Rectal smooth muscle tissue (tissue), 1 donor: ENCODE measurements around the gene P2RY14.

Source experiments
- H3K27ac ChIP-seq: one replicate; pipeline ENCODE4 v1.7.0; 2013; ENCODE audit warnings: low read depth, low read length, inconsistent platforms
- H3K27me3 ChIP-seq: one replicate; pipeline ENCODE4 v1.7.0; 2013; ENCODE audit warnings: low read length; ENCODE audit not compliant: control insufficient read depth, insufficient read depth
- H3K36me3 ChIP-seq: one replicate; pipeline ENCODE4 v1.7.0; 2013; ENCODE audit warnings: low read length; ENCODE audit not compliant: control insufficient read depth, insufficient read depth
- H3K4me1 ChIP-seq: one replicate; pipeline ENCODE4 v1.7.0; 2013; ENCODE audit warnings: low read length; ENCODE audit not compliant: control insufficient read depth, insufficient read depth
- H3K4me3 ChIP-seq: one replicate; pipeline ENCODE4 v1.7.0; 2013; ENCODE audit warnings: low read length
- H3K9ac ChIP-seq: one replicate; pipeline ENCODE4 v1.7.0; 2013; ENCODE audit warnings: low read length

P2RY14 gene

GRCh38 chr3:151218136-151218535 lies 60.2 kb downstream of the P2RY14 start:
- Histone ChIP-seq H3K36me3 (peaks cover 2% of the 10 kb centered on the region), H3K27me3 (no peaks in the 10 kb centered on the region), H3K9ac (no peak overlapping the region), H3K4me1 (peaks cover 2% of the 10 kb centered on the region), H3K27ac (no peak overlapping the region), H3K4me3 (no peak overlapping the region)

- peaks cover 2% of the 10 kb centered on the region for H3K36me3 ChIP-seq
- no peak overlapping the region for H3K9ac ChIP-seq
- no peak overlapping the region for H3K4me3 ChIP-seq
- no peaks in the 10 kb centered on the region for H3K27me3 ChIP-seq
- peaks cover 2% of the 10 kb centered on the region for H3K4me1 ChIP-seq
- H3K27ac ChIP-seq, result no peak overlapping the region
These were observed 61.4 kb downstream of the P2RY14 start for GRCh38 chr3:151216641-151217607.

- no peak overlapping the region for H3K27ac ChIP-seq
- H3K4me1 ChIP-seq, result peaks cover 2% of the 10 kb centered on the region
- H3K36me3 ChIP-seq, result peaks cover 2% of the 10 kb centered on the region
- H3K4me3 ChIP-seq, result no peak overlapping the region
- H3K9ac ChIP-seq, result no peak overlapping the region
- no peaks in the 10 kb centered on the region for H3K27me3 ChIP-seq
These were observed 63.9 kb downstream of the P2RY14 start for GRCh38 chr3:151214459-151214858.

GRCh38 chr3:151213881-151214280 lies 64.5 kb downstream of the P2RY14 start:
- H3K4me1 ChIP-seq, result peaks cover 2% of the 10 kb centered on the region
- no peak overlapping the region for H3K27ac ChIP-seq
- no peak overlapping the region for H3K4me3 ChIP-seq
- no peak overlapping the region for H3K9ac ChIP-seq
- no peaks in the 10 kb centered on the region for H3K27me3 ChIP-seq
- peaks cover 2% of the 10 kb centered on the region for H3K36me3 ChIP-seq

GRCh38 chr3:151213151-151213550 lies 65.2 kb downstream of the P2RY14 start:
- H3K27me3 ChIP-seq, result no peaks in the 10 kb centered on the region
- no peak overlapping the region for H3K9ac ChIP-seq
- no peak overlapping the region for H3K4me3 ChIP-seq

GRCh38 chr3:151210676-151211381 lies 67.5 kb downstream of the P2RY14 start:
- Histone ChIP-seq H3K36me3 (peaks cover 2% of the 10 kb centered on the region), H3K27me3 (no peaks in the 10 kb centered on the region), H3K9ac (no peak overlapping the region), H3K27ac (no peak overlapping the region), H3K4me3 (peak overlapping the region; percentile 2), H3K4me1 (no peaks in the 10 kb centered on the region)

More at GRCh38 chr3:151213151-151213550, 65.2 kb downstream of the P2RY14 start:
- peaks cover 2% of the 10 kb centered on the region for H3K36me3 ChIP-seq
- H3K27ac ChIP-seq, result no peak overlapping the region
- peaks cover 2% of the 10 kb centered on the region for H3K4me1 ChIP-seq

- H3K9ac ChIP-seq, result no peak overlapping the region
- no peak overlapping the region for H3K27ac ChIP-seq
- no peaks in the 10 kb centered on the region for H3K4me1 ChIP-seq
- H3K4me3 ChIP-seq, result no peak overlapping the region
- peaks cover 2% of the 10 kb centered on the region for H3K36me3 ChIP-seq
- H3K27me3 ChIP-seq, result no peaks in the 10 kb centered on the region
These were observed 68.7 kb downstream of the P2RY14 start for GRCh38 chr3:151209654-151210053.

- no peaks in the 10 kb centered on the region for H3K4me1 ChIP-seq
- no peak overlapping the region for H3K4me3 ChIP-seq
- H3K27ac ChIP-seq, result no peak overlapping the region
- no peaks in the 10 kb centered on the region for H3K36me3 ChIP-seq
- no peak overlapping the region for H3K9ac ChIP-seq
- H3K27me3 ChIP-seq, result no peaks in the 10 kb centered on the region
These were observed 72.1 kb downstream of the P2RY14 start for GRCh38 chr3:151206201-151206600.

GRCh38 chr3:151205482-151205881 lies 72.9 kb downstream of the P2RY14 start:
- Histone ChIP-seq H3K27ac (no peak overlapping the region), H3K9ac (no peak overlapping the region), H3K4me1 (no peaks in the 10 kb centered on the region), H3K36me3 (no peaks in the 10 kb centered on the region), H3K4me3 (no peak overlapping the region), H3K27me3 (no peaks in the 10 kb centered on the region)

- no peak overlapping the region for H3K27ac ChIP-seq
- no peaks in the 10 kb centered on the region for H3K36me3 ChIP-seq
- H3K4me3 ChIP-seq, result no peak overlapping the region
- H3K9ac ChIP-seq, result no peak overlapping the region
- H3K4me1 ChIP-seq, result no peaks in the 10 kb centered on the region
- H3K27me3 ChIP-seq, result no peaks in the 10 kb centered on the region
These were observed 73.6 kb downstream of the P2RY14 start for GRCh38 chr3:151204530-151205402.

GRCh38 chr3:151203051-151203420 lies 75.3 kb downstream of the P2RY14 start, which contains the start of gene GPR171:
Gene GPR171 (minus strand): TSS chr3:151203216. CDS start chr3:151199386, 3,830 bp downstream.
- H3K36me3 ChIP-seq, result no peaks in the 10 kb centered on the region
- H3K27ac ChIP-seq, result no peak within 1 kb of the TSS
- no peaks in the 10 kb centered on the region for H3K4me1 ChIP-seq
- H3K4me3 ChIP-seq, result no peak within 1 kb of the TSS
- no peaks in the 10 kb centered on the region for H3K27me3 ChIP-seq
- no peak within 1 kb of the TSS for H3K9ac ChIP-seq
